Measurements from ENCODE around the gene CYP2W1.

- TF ChIP-seq CTCF (IDR thresholded peaks at IDR 0.05) (no peak), EP300 (IDR thresholded peaks at IDR 0.05) (no peak), POLR2A (IDR thresholded peaks at IDR 0.05) (no peak)
Measured at GRCh38 chr7:979886-980571, 3.0 kb upstream of the CYP2W1 start.

Data from gastroesophageal sphincter (tissue), 3 donors.